Activated CD4-positive, alpha-beta T cell treated with anti-CD3 and anti-CD28 coated beads for 24 hours (primary cell): Measurements from ENCODE around the gene AFTPH.

Experiments
- DNase-seq, 2 donors: peaks; one replicate each; pipeline ENCODE4 v3.0.0-alpha.2; 2020; ENCODE audit warnings: low read depth in 2 of 2

The AFTPH gene

GRCh38 chr2:64541547-64541946 is 17.4 kb downstream of the AFTPH start:
- DNase-seq: no peak

DNA sequence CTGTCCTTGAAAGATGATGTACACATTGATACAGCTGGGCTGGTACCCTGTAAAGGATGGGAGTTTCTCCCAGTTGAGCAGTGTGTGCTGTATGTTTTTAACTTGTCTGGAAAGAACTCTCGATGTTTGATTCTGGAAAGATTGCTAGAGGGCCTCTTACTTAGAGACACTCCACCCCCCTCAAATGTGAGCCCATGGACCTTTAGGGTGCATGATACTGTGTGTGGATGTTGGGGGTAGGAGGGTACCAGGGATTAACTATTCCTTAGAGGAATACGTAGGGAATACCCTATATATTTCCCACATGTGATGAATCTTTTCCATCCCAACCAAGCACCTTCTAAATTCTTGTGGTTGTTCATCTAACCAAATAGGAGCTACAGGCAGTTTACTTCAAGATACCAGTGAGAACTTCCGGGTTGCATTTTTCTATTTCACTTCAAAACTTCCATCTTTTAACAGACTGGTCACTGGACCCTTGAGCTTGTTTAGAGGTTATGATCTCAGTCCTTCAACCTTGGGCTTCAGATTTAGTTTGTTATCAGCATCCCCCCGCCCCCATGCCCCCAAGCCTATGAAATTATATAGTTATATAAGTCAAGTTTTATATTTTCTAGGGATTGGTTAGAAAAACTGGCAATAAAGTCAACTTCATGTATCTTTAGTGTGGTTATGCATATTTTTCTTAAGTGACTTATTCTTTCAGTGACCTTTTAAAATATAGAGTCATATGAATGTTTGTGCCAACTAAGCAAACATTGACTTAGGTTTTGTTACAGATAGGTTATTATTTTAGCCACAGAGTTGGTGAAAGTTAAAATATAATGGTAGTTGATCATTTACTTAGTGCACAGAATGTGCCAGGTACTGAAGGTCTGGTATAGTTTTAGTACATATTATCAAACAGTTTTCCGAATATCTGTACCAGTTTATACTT is 18.2 kb downstream of the AFTPH start:
- no peak for DNase-seq

DNA sequence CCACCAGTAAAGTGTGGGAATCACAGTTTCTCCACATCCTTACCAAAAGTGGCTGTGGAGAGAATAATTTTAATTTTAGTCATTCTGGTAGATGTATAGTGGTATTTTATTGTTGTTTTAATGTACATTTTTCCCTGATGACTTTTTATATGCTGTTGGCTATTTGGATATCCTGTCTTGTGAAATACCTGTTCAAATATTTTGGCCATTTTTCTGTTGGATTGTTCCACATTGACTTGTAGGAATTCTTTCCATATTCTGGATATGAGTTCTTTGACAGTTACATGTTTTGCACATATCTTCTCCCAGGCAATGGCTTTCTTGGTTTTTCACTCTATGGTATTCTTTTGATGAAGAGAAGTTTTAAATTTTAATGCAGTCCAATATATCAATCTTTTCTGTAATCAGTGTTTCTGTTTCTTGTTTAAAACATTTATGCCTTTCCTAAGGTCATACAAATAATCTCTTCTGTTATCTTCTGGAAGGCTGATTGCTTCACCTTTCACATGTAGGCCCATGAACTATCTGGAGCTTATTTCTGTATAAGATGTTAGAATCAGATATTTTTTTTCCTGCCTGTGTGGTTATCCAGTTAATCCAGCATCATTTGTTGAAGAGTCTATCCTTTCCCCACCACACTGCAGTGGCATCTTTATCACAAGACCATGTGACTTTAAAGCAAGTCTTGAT is 19.0 kb downstream of the AFTPH start:
- DNase-seq: no peak

DNA sequence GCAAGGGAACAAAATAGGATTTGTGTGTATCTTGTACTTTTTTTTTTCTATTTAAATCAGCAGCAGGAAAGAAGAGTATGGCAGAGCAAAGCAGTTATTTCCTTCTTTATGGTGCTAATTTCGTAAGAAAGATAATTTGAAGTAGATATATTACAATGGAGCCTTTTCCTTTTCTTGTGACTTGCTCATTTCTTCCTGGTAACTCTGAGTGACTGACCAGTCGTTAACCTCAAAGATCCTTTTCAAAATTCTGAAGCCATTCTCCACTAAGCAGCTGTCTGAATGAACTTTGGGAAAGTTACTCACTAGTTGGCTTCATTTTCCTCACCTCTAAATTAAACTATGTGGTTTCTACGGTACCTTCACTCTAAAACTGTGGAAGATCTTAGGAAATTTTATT is 24.6 kb downstream of the AFTPH start:
- DNase-seq: no peak

DNA sequence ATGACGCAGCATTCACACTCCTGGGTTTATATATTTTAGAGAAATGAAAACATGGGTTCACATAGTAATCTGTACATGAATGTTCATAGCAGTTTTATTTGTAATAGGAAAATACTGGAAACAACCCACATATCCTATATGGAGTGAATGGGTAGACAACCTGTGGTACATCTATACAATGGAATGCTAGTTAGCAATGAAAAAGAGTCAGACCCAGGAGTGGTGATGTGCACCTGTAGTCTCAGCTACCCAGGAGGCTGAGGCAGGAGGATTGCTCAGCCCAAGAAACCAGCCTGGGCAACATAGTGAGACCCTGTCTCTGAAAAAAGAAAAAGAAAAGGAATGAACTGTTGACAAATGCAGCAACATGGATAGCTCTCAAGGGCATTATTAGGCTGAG is 25.9 kb downstream of the AFTPH start:
- no peak for DNase-seq

GRCh38 chr2:64551851-64552250 is 27.7 kb downstream of the AFTPH start:
- DNase-seq: no peak

DNA sequence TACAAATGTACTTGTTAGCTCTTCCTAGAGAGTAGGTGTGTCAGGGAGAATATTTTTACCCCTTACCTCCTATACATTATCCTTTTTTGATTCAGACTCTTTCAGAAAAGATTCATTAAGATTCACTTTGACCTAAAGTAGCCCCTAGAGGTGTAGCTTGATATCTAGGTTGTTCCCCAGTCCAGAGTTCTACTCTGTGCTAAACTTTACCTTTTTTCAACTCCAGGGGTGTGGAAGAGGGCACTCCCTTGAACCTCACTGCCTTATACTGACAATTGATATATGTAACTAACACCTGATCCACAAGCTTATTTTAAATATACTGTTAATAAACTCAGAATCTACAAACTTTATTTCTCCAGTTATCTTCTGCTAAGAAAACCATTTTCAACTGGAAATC is 30.0 kb downstream of the AFTPH start:
- no peak for DNase-seq

- no peak for DNase-seq
These were observed 34.4 kb downstream of the AFTPH start for GRCh38 chr2:64558445-64559081.

DNA sequence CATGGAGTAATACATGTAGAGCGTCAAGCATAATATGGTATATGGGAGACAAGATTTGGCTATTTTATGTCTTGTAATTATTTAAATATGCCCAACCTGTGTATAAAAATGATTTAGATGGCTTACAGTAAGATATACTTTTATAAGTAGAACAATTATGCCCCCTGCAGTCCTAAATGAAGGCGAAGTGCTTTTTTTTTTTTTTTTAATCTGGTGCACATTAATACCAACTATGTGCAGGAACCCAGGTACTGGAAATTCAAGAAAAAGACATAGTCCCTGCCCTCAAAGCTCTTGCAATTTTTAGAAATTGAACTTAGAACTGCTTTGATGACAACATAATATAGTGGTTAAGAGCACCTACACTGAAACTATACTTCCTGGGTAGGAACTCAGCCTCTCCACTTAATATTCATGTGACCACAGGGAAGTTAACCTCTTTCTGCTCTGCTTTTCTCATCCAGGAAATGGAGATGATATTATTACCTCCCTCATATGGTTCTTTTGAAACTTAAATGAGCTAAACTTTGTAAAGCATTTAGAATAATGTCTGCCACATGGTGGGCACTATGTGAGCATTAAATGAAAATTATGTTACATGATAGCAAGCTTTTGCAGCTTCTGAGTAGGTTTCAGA is 38.1 kb downstream of the AFTPH start:
- no peak for DNase-seq

- DNase-seq: no peak
These were observed 39.4 kb downstream of the AFTPH start for GRCh38 chr2:64563436-64563938.

DNA sequence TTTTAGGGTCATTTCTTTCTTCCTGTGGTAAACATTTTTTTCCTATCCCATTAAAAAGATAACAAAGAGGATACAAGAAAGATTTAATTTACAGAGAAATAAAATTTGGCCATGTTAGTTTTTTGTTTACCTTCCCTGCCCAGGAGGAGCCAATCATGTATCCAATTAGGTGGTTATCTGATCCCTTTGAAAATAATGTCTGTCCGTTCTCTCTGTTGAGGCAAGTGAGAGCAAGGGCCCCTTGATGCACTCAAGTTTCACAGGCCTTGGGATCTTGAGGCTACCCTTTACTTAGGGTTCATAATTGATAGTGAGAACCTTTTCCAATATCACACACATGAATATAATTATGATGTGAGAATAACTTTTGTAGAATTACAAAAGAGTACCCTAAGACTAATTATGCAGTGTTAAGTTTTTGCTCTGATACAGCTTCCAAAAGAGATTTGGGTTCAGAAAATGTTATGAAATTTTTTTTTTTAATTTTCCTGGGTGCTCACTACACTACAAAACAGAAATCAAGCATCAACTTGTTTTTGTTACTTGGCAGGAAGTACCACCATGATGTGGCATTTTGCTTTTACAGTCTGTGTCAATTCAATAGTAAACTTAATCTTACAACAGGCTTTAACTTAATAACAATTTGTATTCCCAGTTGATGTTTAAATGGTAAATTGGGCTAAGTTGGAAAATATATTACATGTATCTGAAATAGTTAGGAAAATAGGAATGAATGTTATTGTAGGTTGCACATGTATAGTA is 42.0 kb downstream of the AFTPH start:
- no peak for DNase-seq

GRCh38 chr2:64567473-64567872 is 43.3 kb downstream of the AFTPH start:
- DNase-seq: no peak

- no peak for DNase-seq
These were observed 44.7 kb downstream of the AFTPH start for GRCh38 chr2:64568836-64569235.

- no peak for DNase-seq
These were observed 50.7 kb downstream of the AFTPH start for GRCh38 chr2:64574871-64575270.

GRCh38 chr2:64581018-64581417 is 56.9 kb downstream of the AFTPH start:
- no peak for DNase-seq

GRCh38 chr2:64581777-64582539 is 57.8 kb downstream of the AFTPH start:
- DNase-seq: no peak

- DNase-seq: no peak
These were observed 58.7 kb downstream of the AFTPH start for GRCh38 chr2:64582774-64583340.

GRCh38 chr2:64586054-64586453 is 61.9 kb downstream of the AFTPH start:
- no peak for DNase-seq

DNA sequence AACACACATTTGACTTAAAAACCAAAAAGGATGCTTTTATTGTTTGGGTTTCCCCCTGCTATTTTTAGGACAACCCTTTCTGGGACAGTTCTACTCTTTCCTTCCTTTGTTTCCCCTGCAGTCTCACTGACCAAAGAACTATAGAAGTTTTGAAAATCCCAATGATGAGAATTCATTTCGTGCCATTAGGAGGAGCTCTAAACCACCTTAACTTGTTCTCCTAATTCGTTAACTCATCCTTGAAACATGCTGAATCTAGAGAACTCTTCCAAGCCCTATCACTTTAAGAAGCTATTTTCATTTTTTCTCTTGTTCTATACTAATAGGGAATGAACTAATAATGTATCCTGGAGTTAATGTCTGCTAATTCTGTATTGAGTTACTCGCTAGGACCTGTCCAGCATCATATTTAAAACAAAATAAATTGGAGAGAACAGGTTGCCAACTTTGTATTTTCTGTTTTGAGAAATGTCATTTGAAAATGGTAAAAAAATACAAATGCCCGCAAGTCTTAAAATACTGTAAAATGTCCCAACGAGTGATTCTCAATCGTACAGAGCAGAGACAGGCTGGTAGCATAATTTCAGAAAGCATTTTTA is 62.9 kb downstream of the AFTPH start:
- no peak for DNase-seq

GRCh38 chr2:64587561-64587960 is 63.4 kb downstream of the AFTPH start:
- no peak for DNase-seq
